Keratinocyte (primary cell): ENCODE data around the gene CRADD.

Source experiments
- CTCF ChIP-seq, 3 experiments: IDR thresholded peaks in 1 of 3; conservative IDR thresholded peaks in 1 of 3; optimal IDR thresholded peaks in 1 of 3; 2 replicates in 2 of 3; 3 replicates in 1 of 3; pipeline versions ENCODE3 to v1.5.1; 2011; ENCODE audit warnings: low read length in 3 of 3, mild to moderate bottlenecking in 3 of 3, moderate library complexity in 2 of 3, control low read depth in 1 of 3, inconsistent platforms in 1 of 3; ENCODE audit not compliant: insufficient read depth in 2 of 3; ENCODE audit errors: extremely low read depth in 1 of 3
- EZH2 ChIP-seq: IDR thresholded peaks from one replicate; pipeline ENCODE4 v1.6.1; 2012; ENCODE audit warnings: inconsistent platforms, mild to moderate bottlenecking, low read length, moderate library complexity

- no peak for TF ChIP-seq CTCF (optimal IDR thresholded peaks at IDR 0.05 in 1 of 3, IDR thresholded peaks at IDR 0.05 in 1 of 3, conservative IDR thresholded peaks at IDR 0.05 in 1 of 3; ENCODE audit: extremely low read depth in 1 of 3, insufficient read depth in 2 of 3, low read length in 3 of 3)
- no peak for TF ChIP-seq EZH2
Observed at GRCh38 chr12:93819050-93819491, 141.9 kb downstream of the CRADD start.
